Measurements from ENCODE around the gene NEDD4L.
A peak's percentile ranks its signal among the peaks of the same experiment; 100 is the strongest.

NEDD4L gene

DNA sequence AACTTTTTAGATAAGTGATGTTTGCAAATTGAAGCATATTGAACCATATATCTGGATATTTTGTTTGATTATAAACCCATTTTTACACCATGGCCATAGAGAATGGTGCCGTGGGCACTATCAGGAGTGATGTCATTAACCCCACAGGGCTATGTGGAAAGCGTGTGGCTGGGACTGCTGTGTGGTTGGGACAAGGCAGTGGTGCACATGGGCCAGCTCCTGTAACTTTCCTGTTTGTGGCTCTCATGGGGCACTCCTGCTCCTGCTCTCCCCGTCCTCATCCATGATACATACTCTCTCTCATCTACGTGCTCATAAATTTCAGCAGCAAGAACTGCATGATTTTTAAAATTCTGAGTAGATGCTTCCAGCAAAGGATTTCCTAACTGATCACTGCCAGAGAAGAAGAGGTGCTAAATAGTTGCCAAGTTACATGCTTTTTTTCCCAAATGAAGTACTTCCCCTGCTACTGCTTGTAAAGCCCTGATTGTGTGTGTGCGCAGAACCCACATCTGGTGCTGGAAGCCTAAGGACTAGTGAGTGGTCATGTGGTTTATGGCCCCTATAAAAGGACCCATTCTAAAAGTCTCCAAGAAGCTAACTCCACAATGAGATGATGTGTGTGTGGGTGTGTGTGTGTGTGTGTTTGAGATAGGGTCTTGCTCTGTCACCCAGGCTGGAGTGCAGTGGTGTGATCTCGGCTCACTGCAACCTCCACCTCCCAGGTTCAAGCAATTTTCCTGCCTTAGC, 240.8 kb downstream of the NEDD4L start:
- TF ChIP-seq, protein P1, sequence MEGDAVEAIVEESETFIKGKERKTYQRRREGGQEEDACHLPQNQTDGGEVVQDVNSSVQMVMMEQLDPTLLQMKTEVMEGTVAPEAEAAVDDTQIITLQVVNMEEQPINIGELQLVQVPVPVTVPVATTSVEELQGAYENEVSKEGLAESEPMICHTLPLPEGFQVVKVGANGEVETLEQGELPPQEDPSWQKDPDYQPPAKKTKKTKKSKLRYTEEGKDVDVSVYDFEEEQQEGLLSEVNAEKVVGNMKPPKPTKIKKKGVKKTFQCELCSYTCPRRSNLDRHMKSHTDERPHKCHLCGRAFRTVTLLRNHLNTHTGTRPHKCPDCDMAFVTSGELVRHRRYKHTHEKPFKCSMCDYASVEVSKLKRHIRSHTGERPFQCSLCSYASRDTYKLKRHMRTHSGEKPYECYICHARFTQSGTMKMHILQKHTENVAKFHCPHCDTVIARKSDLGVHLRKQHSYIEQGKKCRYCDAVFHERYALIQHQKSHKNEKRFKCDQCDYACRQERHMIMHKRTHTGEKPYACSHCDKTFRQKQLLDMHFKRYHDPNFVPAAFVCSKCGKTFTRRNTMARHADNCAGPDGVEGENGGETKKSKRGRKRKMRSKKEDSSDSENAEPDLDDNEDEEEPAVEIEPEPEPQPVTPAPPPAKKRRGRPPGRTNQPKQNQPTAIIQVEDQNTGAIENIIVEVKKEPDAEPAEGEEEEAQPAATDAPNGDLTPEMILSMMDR (IDR thresholded peaks at IDR 0.05; ENCODE audit: extremely low read depth, missing control alignments): no peak
- DNase-seq (ENCODE audit: low spot score): no peak

DNA sequence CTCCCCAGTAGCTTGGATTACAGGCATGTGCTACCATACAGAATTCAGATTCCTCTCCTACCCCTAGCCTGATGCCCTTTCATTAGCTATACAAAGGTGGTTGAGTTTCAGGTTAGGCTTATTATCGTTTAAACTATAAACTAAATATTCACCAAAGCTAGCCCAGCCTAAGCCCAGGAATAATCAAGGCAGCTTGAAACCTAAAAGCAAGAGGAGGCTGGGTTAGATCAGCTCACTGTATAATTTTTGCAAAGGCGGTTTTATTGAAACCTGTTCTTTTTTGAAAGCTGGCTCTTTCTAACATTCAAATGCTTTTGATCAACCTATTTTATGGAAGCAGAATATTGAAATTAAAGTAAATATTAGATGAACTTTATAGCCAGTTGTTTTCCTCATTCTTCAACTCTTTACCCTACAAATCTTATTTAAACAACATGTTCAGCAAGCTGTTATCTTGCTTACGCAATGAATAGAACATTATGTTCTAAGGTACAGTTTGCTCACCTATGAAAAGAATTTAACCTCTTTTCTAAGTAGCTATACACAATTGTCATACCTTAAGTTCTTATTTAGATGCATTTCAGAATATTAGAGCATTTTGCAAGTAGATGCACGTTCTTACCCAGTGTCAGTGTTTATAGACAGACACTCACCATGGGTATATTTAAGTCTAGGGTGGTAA, 241.6 kb downstream of the NEDD4L start:
- no peak for DNase-seq (ENCODE audit: low spot score)
- TF ChIP-seq, protein P1 (IDR thresholded peaks at IDR 0.05; ENCODE audit: extremely low read depth, missing control alignments): no peak

GRCh38 chr18:58286632-58287352, 242.8 kb downstream of the NEDD4L start:
- TF ChIP-seq, protein P1 (IDR thresholded peaks at IDR 0.05; ENCODE audit: extremely low read depth, missing control alignments): no peak
- no peak for DNase-seq (ENCODE audit: low spot score)

DNA sequence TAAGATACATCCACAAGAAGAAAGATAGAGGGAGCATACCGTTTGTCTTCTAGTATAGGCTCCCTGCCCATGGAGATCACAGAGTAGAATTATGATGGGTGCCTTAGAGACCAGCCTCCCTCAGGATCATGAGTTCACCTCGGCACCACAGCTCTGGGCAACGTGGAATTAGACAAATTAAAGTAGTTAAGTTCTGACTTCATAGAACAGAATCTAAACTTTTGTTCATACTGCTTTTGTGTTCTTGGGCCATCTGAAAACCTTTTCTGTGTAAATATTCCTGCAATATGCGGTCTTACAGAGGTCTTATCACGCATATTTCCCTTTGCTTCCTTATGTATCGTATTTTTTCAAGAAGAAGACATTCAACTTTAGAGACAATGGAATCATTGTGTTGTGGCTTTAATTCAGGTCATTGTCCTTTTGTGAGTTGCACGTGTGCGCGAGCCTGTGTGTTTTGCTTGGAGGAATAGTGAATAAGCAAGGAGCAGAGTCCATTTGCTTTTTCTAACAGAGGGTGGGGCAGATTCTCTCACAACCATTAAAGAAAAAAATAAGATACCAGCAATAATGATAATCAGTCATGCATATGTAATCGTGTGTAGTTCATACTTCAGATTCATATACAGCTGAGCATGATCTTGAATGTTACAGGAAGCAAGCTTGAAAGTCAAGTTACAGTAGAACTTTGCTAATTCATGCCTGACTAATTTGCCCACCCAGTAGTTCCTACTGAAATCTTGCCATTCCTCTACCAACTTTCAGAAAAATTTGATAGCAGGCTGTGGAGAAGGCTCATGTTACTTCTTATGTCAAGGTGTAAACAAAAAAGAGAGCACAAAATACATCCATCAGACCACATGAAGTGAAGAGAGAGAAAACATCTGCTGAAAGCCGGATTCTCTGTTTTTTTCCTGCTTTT, 243.6 kb downstream of the NEDD4L start:
- TF ChIP-seq, protein P1 (IDR thresholded peaks at IDR 0.05; ENCODE audit: extremely low read depth, missing control alignments): no peak
- no peak for DNase-seq (ENCODE audit: low spot score)

GRCh38 chr18:58288921-58289797, 245.1 kb downstream of the NEDD4L start:
- peak; percentile 52 for DNase-seq (ENCODE audit: low spot score)
- TF ChIP-seq, protein P1 (IDR thresholded peaks at IDR 0.05; ENCODE audit: extremely low read depth, missing control alignments): no peak

DNA sequence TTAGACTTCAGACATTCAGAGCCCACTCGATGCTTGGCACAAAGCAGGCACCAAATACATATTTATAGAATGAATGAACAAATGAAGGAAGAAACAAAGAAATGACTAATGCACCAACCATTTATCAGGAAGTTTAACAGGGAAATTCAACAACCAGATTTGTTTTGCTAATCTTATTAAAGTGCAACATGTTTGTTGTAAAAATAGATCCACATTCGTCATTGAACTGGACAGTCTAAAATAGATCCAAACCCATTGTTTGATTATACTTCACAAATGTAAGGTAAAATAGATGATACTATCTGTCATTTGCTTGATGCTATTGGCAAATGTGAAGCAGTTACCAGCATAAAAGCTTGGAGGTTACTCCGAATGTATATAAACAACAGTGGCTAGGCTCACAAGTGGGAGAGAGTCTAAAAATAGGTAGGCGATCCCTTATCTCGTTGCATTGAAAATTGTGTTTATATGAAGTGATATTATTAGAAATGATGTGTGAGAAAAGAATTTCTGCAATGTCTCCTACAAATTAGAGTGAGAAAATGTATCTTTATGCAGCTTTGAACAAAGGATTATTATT, 246.2 kb downstream of the NEDD4L start:
- DNase-seq (ENCODE audit: low spot score): no peak
- TF ChIP-seq, protein P1 (IDR thresholded peaks at IDR 0.05; ENCODE audit: extremely low read depth, missing control alignments): no peak

Data from GM20000 (cell line).